ENCODE data around the gene RNF130. TPM values are rescaled to one million over a fixed set of nuclear protein-coding genes. Genes with fewer than 3 reads are reported as not detected.

The RNF130 gene
- total RNA-seq, 2 donors from 2014 or later: 45.6 to 67.2 TPM

- ATAC-seq: no peak
- intact Hi-C loops (cut with DNase I): no loop called here
Measured at GRCh38 chr5:179912386-179912785, 159.2 kb downstream of the RNF130 start.

GRCh38 chr5:179909224-179909623, 162.3 kb downstream of the RNF130 start:
- intact Hi-C loops (cut with DNase I): loop anchor here in 1 of 2 donors (5.0 kb wide), 2 partner anchors 107 to 163 kb away; partner anchors contain the start of gene RNF130
- no peak for DNase-seq
- ATAC-seq: no peak

More at GRCh38 chr5:179912386-179912785, 159.2 kb downstream of the RNF130 start:
- no peak for DNase-seq

- DNase-seq (peak; percentile 31), ATAC-seq (peak; percentile 2 to 10)
- intact Hi-C loops (cut with DNase I): loop anchor here in 1 of 2 donors (5.0 kb wide), 2 partner anchors 106 to 164 kb away; partner anchors contain the start of gene RNF130
Measured at GRCh38 chr5:179908528-179908927, 163.0 kb downstream of the RNF130 start.

- peak; percentile 89 to 95 for ATAC-seq
- intact Hi-C loops (cut with DNase I): loop anchor here in 1 of 2 donors (5.0 kb wide), 2 partner anchors 105 to 165 kb away; partner anchors contain the start of gene RNF130
- peak; percentile 75 for DNase-seq
Measured at GRCh38 chr5:179907556-179908324, 163.8 kb downstream of the RNF130 start, which contains the start of gene TBC1D9B. Gene TBC1D9B (minus strand): TSS chr5:179907897. CDS start chr5:179907821, 76 bp downstream.

GRCh38 chr5:179906795-179907555, 164.6 kb downstream of the RNF130 start:
- DNase-seq (peak; percentile 39), ATAC-seq (peak in 1 of 2 donors; percentile 19)
- intact Hi-C loops (cut with DNase I): loop anchor here in 1 of 2 donors (5.0 kb wide), 2 partner anchors 105 to 165 kb away; partner anchors contain the start of gene RNF130

GRCh38 chr5:179906294-179906794, 165.2 kb downstream of the RNF130 start:
- ATAC-seq (no peak), DNase-seq (no peak)
- intact Hi-C loops (cut with DNase I): loop anchor here in 1 of 2 donors (5.0 kb wide), 2 partner anchors 104 to 166 kb away; partner anchors contain the start of gene RNF130

- no peak for ATAC-seq
- DNase-seq: no peak
- intact Hi-C loops (cut with DNase I): loop anchor here in 1 of 2 donors (5.0 kb wide), 2 partner anchors 103 to 167 kb away; partner anchors contain the start of gene RNF130
Measured at GRCh38 chr5:179905161-179905560, 166.4 kb downstream of the RNF130 start.

Small RNAs within 50 kb of the gene (microRNA-seq; reads per million reads assigned to microRNA genes)
- gene MIR340: 179 to 246 reads per million in 2 donors

Other genes with a start within 250 kb of the RNF130 start
- gene MRNIP, start 212.9 kb downstream of the RNF130 start, total RNA-seq: 10 to 100 TPM; 11.1 to 12.7 TPM
- 10 to 100 TPM; 43.5 to 53.5 TPM for gene TBC1D9B, start 163.9 kb downstream of the RNF130 start, total RNA-seq
- gene RASGEF1C, start 137.5 kb upstream of the RNF130 start, total RNA-seq: under 1 TPM; 0.65 TPM
- 10 to 100 TPM; 33.8 to 38.8 TPM for gene MAPK9, start 220.3 kb upstream of the RNF130 start, total RNA-seq